ENCODE results near the gene ELMO1.

DNA sequence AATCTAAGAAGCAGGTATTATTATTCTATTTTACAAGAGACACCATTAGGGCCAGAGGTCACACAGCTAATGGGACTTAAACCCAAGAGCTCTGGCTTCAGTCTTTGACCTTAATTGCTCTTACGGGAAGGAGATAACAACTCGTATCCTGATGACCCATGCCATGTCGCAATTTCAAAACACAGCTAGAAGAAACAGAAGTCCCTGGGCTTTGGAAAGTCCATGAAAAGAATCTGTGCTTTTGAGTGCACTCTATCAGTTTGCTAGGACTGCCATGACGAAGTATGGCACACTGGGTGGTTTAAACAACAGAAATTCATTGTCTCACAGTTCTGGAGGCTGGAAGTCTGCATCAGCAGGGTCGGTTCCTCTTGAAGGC, 476.5 kb downstream of the ELMO1 start:
- TF ChIP-seq POLR2A (IDR thresholded peaks at IDR 0.05; ENCODE audit: low read length) (no peak), GATA1 (IDR thresholded peaks at IDR 0.05; ENCODE audit: low read depth, low read length) (no peak)
